ENCODE measurements around the gene ERBB4.
"Not testable (repeated sequence)": the region's sequence is repeated elsewhere in the genome, so short reads cannot be mapped to it uniquely, and the experiment has no call there.

ERBB4 gene

DNA sequence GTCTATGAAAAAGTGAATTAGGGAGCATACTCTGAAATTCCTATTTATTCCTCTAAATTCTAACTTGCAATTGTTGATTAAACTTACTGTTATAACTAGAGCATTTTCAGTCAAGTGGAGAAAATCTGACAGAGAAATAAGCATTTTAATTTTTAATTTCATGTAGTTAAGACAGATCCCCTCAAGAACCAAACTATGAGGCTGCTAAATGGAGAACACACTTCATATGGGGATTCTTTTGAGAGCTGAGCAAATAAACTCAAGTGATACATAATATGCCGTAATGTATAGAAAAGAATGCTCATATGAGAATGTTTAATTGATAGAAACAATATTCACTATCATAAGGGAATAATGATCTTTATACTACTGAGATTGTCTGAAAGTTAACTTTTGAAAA, 340.8 kb downstream of the ERBB4 start:
- no peak for DNase-seq (ENCODE audit: low spot score)

DNA sequence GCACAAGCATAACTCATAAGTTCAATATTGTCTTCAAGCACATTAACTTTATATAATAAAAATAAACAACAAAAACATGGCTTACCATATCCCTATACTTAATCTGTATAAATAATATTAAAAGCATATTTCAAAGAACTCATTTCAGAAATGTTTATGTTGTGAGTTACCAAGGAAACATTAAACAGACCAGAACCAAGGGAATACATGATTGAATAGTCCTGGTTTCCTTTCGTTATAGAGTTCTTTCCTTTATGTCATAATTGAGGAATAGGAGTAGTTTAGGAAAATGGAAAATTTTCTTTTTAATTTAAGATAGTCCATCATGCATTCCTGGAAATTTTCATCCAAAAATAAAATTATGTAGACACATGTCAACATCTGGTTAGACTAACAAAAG, 343.0 kb downstream of the ERBB4 start:
- DNase-seq (ENCODE audit: low spot score) = no peak

DNA sequence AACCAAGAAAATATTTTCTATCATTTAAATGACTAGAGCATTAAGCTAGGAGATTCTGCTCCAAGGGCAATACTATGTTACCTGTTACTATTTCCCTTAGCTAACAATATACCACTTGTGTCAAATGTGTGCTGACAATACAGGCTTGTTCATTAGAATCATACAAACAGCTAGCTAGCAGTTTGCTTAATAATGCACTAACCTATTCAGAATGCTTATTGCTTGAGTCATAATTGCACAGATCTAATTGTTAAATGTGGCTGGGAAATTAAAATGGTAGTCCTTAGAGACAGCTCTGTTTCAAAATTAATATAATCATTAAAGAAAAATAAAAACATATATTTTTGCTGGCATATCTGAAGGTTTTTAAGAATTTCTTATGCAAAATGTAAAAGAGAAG, 344.2 kb downstream of the ERBB4 start:
- no peak for DNase-seq (ENCODE audit: low spot score)

DNA sequence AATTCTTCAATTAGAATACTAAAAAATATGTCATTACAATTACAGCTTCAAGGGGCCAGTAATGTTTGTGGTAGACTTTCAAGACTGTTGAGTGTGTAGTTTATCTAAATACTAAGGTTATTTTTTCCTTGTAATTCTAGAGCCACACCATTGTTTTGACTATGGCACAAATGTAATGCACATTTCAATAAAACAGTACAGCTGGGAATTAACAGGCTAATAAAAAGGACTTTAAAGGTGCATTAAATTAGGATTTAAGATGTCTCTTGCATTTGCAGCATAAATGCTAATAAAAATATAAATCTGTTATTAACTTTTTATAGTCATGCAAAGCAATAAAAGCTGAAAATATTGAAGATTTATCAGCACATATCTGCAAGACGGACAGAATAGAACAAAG, 344.8 kb downstream of the ERBB4 start:
- DNase-seq (ENCODE audit: low spot score) = no peak

DNA sequence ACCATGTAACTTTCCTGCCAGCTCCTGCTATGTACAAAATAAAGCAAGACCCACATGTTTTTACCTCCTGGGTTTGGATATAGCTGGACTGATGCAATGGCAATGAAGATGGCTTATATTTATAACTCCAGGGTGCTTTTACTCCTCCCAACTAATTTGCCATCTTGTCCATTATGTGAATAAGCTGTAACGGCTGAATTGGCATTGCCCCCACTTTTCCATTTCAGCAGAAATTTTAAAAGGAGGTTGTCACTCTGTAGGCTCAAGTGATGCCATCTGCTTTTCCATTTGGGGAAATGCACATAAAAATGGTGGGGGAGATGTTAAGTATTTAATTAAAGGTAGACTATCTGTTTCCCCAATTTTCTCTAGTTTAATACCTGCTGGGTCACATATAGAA, 345.5 kb downstream of the ERBB4 start:
- no peak for DNase-seq (ENCODE audit: low spot score)

DNA sequence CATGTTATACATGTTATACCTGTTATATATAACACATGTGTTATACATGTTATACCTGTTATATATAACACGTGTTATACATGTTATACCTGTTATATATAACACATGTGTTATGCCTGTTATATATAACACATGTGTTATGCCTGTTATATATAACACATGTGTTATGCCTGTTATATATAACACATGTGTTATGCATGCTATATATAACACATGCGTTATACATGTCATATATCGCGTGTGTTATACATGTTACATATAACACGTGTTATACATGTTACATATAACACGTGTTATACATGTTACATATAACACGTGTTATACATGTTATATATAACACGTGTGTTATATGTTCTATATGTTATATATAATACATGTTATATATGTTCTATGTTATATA, 347.2 kb downstream of the ERBB4 start:
- DNase-seq (ENCODE audit: low spot score) = not testable (repeated sequence)

DNA sequence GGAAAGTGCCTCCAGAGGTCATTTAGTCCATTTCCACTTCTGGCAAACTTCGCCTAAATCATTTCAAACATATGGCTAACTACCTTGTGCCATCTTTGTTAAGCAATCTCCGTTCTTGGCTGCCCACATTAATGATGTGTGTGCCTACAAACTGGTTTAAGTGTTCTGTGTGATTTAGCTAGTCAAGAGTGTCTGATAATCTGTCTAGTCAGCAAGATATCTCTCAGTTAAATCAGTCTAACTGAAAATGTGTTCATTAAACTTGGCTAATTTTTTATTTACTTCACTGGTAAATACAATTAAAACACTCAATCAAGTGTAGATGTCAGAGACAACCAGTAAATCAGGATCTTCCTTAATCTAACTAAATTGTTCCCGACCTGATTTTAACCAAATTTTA, 352.4 kb downstream of the ERBB4 start:
- DNase-seq (ENCODE audit: low spot score) = no peak

DNA sequence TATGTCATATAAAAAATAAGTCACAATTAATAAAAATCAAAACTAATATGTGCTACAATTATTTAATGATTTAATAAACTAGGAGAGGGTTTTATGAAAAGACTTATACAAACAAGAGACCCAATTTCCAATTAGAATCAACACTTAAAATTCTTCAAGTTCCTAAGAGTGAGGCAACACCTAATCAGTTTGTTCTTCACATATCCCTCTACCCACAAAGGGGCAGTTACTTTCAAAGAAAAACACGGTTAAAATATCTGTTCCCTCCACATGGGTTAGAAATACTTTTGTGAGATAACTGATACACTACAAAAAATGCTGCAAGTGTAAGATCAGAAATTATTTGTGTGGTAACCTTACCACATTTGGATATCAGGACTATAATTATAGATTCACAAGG, 357.0 kb downstream of the ERBB4 start:
- no peak for DNase-seq (ENCODE audit: low spot score)

DNA sequence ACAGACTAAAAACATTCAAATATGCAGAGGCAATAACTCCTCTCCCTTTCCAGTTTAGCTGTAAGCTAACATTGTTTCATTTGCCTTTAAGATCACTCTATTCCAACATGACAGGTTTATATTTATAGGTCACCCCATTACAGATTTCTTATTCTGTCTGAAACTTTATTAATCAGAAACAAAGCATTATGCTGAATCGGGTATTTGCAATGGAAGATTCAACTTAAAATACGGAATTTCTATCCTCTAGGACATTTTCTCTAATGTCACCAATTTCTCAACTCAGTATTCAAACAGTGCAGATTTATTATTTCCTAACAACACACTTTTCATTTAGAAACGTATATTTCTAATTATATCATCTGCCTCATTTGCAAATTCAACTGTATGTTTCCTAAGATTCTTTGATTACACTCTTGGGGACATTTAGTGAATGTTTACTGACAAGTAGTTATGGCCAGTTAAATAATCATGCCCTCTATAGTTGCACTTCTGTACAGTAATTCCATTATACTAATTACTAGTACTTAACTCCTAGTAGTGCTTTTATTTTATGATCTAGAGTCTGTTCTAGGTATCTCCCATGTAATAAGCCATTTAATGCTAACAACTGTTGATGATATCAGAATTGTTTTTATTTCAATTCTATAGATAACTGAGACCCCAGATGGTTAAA, 358.1 kb downstream of the ERBB4 start:
- no peak for DNase-seq (ENCODE audit: low spot score)

DNA sequence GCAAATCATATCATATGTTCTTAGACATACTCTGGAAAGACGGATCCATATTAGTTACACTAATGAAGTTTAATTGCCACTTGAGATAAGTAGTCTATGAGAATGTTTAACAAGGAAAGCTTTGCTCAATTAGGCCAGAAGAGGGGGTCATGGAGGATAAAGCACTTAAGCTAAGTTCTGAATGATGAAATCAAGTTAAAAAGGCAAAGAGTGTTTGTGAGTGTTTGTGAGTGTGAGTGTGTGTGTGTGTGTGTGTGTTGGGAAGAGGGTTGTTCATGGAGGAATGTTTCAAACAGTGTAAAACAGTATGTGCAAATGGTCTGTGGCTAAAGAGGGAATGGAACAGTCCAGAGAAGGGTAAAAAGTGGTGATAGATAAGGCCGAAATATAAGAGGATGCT, 360.9 kb downstream of the ERBB4 start:
- no peak for DNase-seq (ENCODE audit: low spot score)

DNA sequence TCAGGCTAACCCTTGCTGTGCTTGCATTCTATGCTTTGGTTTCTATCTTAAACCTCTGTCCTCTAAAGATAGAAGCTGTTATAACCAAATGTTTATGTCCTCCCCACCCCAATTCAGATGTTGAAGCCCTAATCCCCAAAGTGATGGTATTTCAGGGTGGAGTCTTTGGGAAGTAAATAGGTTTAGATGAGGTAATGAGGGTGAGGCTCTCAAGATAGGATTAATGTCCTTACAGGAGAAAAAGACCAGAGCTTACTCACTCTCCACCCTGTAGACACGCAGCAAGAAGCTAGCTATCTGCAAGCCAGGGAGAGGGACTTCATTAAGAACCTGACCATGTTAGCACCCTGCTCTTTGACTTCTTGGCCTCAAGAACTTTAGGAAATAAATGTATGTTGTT, 362.5 kb downstream of the ERBB4 start:
- DNase-seq (ENCODE audit: low spot score) = no peak

DNA sequence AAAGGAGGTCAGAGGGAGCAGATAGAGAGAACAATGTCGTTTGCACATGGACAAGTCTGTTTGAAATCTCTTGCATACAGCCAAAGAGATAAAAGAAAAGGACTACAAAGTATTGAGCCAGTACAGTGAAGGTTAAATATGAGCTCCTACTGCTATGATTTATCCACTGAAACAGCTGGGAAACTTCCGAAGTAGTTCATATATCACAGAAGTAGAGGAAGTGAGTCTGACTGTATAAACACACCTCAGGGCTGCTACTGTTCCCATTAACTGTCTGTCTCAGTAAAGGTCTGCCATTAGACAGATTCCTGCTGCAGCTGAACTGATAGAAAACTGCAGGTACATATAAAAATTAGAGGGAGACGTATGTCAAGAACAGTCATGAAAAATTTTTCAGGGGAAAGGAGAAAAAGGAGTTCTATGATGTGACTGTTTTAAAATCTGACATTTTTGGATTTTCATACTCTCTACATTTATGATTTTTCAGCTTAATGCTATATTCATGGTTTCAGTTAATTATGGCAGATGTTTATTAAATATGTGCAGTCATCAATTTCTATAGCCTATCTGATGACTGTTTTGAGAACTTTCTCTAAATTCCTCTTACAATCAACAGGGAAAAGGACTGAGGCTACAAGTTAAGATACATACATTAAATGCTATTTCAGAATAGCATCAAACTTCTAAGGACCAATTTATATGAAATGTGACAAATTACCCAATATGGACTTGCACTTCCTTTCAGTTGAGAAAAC, 364.7 kb downstream of the ERBB4 start:
- DNase-seq (ENCODE audit: low spot score) = no peak

DNA sequence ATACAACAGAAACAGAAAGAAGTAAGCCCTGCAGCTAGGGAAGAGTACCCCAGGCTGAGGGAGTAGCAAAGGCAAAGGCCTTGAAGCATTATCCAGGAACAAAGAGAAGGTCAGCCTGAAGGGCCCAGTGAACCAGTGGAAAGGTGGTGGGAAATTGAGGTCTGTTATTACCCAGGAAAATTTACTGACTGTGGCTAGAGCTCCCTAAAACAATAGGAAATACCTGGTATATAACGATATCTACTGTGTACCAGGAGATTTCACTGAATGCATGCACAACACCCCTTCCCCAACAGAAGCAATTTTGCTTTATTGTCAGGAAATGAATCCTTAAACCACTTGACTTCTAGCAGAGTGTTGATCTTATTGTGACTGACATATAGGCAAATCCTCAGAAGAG, 365.3 kb downstream of the ERBB4 start:
- no peak for DNase-seq (ENCODE audit: low spot score)

DNA sequence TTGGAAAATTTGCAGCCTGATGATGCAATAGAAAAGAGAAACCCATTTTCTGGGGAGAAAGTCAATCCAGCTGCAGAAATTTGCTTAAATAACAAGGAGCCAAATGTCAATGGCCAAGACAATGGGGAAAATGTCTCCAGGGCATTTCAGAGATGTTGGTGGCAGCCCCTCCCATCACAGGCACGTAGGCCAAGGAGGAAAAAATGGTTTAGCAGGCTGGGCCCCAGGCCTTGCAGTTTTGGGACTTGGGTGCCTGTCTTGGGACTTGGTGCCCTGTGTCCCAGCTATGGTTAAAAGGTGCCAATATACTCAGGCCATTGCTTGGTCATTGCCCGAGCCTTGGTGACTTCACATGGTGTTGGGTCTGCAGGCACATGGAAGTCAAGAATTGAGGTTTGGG, 368.2 kb downstream of the ERBB4 start:
- DNase-seq (ENCODE audit: low spot score) = no peak

DNA sequence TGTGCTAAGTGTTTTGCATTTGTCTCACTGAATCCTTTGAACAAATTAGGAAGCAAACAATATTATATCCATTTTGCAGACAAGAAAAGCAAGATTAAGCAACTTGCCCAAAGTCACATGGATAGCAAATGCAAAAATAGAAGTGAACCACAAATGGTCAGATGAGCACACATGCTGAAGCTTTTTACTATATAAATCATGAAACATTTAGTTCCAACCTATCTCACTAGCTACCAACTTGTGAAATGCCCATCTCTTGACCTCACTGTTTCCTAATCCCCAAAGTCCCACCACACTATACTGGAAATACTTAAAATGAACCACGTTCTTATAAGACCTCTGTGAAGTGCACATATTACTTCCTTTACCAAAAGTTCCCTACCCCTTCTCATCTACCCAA, 380.5 kb downstream of the ERBB4 start:
- no peak for DNase-seq (ENCODE audit: low spot score)

DNA sequence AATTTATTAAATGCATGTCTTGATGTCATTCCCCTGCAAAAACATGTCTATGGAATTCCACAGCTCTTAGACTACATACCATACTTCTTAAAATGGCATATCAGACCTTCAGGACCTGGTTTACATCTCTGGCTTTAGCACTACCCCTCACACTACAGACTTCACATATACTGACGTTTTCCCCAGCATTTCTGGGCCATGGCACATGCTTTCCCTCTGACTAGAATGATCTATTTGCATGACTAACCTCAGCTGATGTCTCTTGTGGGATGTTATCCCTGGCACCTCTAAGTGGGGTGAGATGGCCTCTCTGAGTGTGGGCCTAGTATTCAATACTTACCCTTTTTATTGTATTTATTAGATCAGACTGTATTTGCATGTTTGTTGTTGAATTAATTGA, 381.6 kb downstream of the ERBB4 start:
- no peak for DNase-seq (ENCODE audit: low spot score)

DNA sequence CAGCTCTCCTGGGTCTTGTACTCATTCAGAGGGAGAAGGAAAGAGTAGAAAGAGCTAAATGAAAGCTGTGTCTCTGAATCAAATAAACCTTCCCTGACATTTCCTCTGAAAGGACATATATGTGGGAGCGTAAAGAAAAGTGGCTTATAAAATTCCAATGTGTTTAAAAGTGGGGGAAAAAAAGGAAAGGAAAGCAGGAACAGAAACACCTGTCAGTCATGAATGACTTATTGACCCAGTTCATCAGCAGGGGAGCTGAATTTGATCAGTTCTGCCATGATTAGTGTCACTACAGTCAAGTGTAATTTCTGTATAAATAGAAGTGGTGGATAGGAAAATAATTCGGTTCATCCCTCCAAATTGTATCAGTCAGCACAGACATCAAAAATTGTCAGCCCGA, 382.5 kb downstream of the ERBB4 start:
- DNase-seq (ENCODE audit: low spot score) = no peak

DNA sequence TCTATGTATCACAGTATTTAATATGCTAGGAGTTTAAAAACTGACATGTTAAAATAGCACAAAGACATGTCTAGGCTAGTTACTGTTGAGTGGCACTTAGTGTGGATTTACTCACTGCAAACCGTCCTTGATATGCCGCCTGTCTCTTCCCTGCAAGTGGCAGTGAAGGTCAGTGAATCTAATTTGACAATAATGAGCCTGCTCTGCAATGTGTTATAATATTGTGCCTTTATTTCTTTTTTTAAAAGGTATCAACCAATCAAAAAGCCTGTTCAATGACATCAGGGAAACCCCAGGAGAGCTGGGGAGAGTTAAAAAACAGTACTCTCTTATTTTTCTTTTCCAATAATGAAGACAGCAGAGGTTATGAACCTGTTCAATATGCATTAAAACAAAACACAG, 384.1 kb downstream of the ERBB4 start:
- DNase-seq (ENCODE audit: low spot score) = no peak

DNA sequence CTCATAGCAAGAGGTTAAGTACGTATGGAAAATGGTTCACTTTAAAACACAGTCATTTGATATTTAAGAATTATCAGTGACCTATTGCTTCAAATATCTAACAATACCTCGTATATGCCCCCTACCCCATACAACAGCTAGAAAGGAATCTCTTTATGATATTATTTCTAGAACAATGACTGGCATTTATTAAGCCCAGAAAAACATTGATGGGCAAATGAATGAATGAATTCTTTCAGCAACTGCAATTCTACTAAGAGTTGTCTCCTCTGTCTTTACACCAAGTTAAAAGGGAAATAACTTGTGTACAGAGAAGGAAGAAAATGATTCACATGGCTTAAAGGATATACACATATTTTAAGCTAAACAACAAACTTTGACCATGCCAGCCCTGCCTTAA, 384.7 kb downstream of the ERBB4 start:
- no peak for DNase-seq (ENCODE audit: low spot score)

DNA sequence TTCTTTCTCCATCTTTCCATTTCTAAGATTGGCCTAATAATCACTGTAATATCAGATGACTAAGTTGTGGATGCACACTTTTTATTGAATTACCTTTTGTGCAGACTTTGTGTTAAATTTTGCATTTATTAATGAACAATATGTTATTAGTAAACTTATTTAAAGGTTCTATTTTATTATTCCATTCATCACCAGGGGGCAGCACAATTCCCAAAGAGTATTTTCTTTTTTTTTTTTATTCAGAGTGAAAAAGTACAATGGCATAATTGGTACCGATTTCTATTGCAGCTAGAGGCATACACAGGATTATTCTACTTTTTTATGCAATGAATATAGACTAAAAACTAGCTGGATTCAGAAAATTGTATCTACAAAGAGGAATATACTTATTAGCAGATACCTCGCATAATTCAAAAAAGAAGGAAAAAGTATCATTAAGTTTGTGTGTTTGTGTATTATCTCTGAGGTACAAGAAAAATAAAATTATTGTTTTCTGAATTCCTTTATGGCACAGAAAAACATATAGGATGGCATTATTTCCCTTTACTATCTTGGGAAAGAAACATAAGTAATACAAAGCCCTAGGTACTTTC, 390.6 kb downstream of the ERBB4 start:
- no peak for DNase-seq (ENCODE audit: low spot score)

DNA sequence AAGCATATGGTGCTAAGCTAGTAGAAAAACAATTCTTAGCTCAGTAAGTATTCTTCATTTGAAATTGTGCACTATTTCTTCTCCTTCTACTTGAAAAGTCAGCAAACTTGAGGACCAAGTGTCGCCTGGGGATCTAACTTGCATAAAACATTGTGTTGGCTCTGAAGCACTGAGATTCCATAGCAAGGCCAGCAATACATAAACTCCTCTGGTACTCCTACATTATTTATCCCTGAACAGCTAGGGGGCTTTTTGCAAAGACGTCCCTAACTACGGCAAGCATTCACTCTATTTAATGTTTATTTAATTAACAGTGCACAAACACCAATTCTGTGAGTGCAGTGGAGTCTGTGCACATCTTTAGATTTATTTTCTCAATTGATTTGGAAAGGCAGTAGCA, 392.2 kb downstream of the ERBB4 start:
- DNase-seq (ENCODE audit: low spot score) = no peak

DNA sequence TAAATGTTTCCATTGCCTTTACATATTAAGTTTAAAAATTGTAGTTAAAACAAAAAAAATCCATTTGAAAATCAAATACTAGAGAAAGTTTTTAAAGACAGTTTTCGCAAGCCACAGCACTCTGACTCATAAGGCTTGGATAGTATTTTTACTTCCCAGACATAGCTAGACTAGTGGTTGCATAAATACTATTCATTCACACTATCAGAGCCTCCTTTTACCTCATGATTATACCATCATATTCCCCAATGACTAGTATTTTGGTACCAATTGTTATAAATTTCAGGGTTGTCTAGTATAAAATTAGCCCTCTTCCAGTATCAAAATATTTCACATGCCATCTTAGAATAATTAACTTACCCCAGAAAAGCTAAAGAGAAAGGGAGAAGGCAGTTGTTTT, 393.5 kb downstream of the ERBB4 start:
- no peak for DNase-seq (ENCODE audit: low spot score)

DNA sequence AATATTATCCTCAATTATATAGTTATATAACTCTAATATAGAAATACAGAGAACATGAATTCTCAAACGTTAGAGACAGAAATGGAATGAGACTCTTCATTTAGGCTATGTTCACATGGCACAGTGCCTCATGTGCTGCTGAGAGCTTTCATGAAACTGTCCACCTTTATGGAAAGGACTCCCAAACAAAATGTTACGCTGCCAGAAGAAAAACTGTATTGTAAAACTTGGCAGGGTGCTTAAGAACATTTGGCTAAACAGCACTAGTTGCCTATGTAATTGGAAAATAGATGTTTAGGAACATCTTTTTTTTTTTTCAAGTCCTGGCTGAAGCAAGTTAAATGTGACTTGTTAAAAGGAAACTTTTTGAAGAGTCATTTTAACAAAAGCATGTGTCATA, 396.0 kb downstream of the ERBB4 start:
- no peak for DNase-seq (ENCODE audit: low spot score)

DNA sequence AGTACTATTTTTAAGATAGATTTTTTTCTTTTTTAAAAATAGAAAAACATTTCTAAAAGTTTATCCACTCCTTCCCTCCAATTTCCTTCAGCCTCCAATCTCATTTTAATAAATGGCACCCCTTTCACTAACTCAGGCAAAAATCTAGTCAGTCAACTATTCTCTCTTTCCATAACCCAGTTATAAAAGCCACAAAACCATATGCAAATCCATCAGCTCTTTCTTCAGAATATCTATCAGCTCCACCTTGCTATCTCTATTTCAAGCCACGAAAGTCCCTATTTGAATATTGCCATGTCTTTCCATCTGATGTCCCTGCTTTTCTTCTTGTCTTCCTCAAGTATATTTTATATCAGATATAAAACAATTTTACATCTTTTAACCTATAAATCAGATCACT, 397.1 kb downstream of the ERBB4 start:
- DNase-seq (ENCODE audit: low spot score) = no peak

All from hematopoietic multipotent progenitor cell treated with erythropoietin and hydrocortisone succinate and interleukin-3 and kit ligand, for 17 days (in vitro differentiated cells).